H9 (cell line): ENCODE data around the gene MT1F. TPM values are rescaled to one million over a fixed set of nuclear protein-coding genes. Genes with fewer than 3 reads are reported as not detected.

Experiments
- DNase-seq: peaks from one replicate; pipeline ENCODE4 v3.0.0-alpha.2; 2017
- H2AFZ ChIP-seq: one replicate; pipeline ENCODE4 v1.6.1; 2013; ENCODE audit warnings: mild to moderate bottlenecking, low read length, control low read depth, moderate library complexity
- H2AK5ac ChIP-seq: 2 replicates; pipeline ENCODE4 v1.6.1; 2013; ENCODE audit warnings: low read length, control low read depth, mixed read lengths; ENCODE audit not compliant: insufficient read length
- H2BK120ac ChIP-seq: one replicate; pipeline ENCODE4 v1.6.1; 2013; ENCODE audit warnings: low read depth, mild to moderate bottlenecking, low read length, control low read depth, inconsistent platforms; ENCODE audit not compliant: poor library complexity, severe bottlenecking
- H2BK12ac ChIP-seq: 2 replicates; pipeline ENCODE4 v1.6.1; 2013; ENCODE audit warnings: low read length, control low read depth, mixed read lengths, low read depth; ENCODE audit not compliant: insufficient read length
- H2BK15ac ChIP-seq: 2 replicates; pipeline ENCODE4 v1.6.1; 2013; ENCODE audit warnings: low read depth, low read length, control low read depth
- H2BK20ac ChIP-seq: one replicate; pipeline ENCODE4 v1.6.1; 2013; ENCODE audit warnings: low read depth, mild to moderate bottlenecking, low read length, control low read depth, inconsistent platforms; ENCODE audit not compliant: poor library complexity, severe bottlenecking
- H2BK5ac ChIP-seq: 2 replicates; pipeline ENCODE4 v1.6.1; 2013; ENCODE audit warnings: low read length, control low read depth, mixed read lengths; ENCODE audit not compliant: insufficient read length
- H3K14ac ChIP-seq: 2 replicates; pipeline ENCODE4 v1.6.1; 2013; ENCODE audit warnings: low read length, control low read depth; ENCODE audit not compliant: insufficient read depth
- H3K18ac ChIP-seq: 2 replicates; pipeline ENCODE4 v1.6.1; 2013; ENCODE audit warnings: low read depth, mild to moderate bottlenecking, mixed read lengths, low read length, control low read depth; ENCODE audit not compliant: insufficient read length
- H3K23ac ChIP-seq: 2 replicates; pipeline ENCODE4 v1.6.1; 2013; ENCODE audit warnings: low read length, control low read depth, mixed read lengths, low read depth; ENCODE audit not compliant: insufficient read length
- H3K23me2 ChIP-seq: 2 replicates; pipeline ENCODE4 v1.6.1; 2013; ENCODE audit warnings: low read depth, mild to moderate bottlenecking, mixed read lengths, low read length, control low read depth; ENCODE audit not compliant: insufficient read length, poor library complexity, severe bottlenecking
- H3K27ac ChIP-seq: 2 replicates; pipeline ENCODE4 v1.5.1; 2013; ENCODE audit warnings: low read length, control low read depth, mixed read lengths, low read depth; ENCODE audit not compliant: insufficient read length
- H3K27me3 ChIP-seq: 2 replicates; pipeline ENCODE4 v1.6.1; 2013; ENCODE audit warnings: low read length, control low read depth, inconsistent platforms; ENCODE audit not compliant: insufficient read depth
- H3K4ac ChIP-seq: 2 replicates; pipeline ENCODE4 v1.6.1; 2013; ENCODE audit warnings: low read depth, mild to moderate bottlenecking, control low read depth, inconsistent platforms, low read length, moderate library complexity
- H3K4me1 ChIP-seq: 2 replicates; pipeline ENCODE4 v1.6.1; 2013; ENCODE audit warnings: low read length, control low read depth, inconsistent platforms; ENCODE audit not compliant: insufficient read depth
- H3K4me2 ChIP-seq: 2 replicates; pipeline ENCODE4 v1.6.1; 2013; ENCODE audit warnings: low read length, control low read depth, mixed read lengths; ENCODE audit not compliant: insufficient read length, insufficient read depth
- H3K56ac ChIP-seq: 2 replicates; pipeline ENCODE4 v1.6.1; 2013; ENCODE audit warnings: low read depth, mild to moderate bottlenecking, mixed read lengths, low read length, control low read depth; ENCODE audit not compliant: insufficient read length
- H3K79me1 ChIP-seq: 2 replicates; pipeline ENCODE4 v1.6.1; 2013; ENCODE audit warnings: low read depth, mild to moderate bottlenecking, moderate library complexity, low read length, control low read depth, inconsistent platforms; ENCODE audit not compliant: insufficient read depth, poor library complexity, severe bottlenecking
- H3K79me2 ChIP-seq: 2 replicates; pipeline ENCODE4 v1.6.1; 2013; ENCODE audit warnings: low read length, control low read depth, inconsistent platforms; ENCODE audit not compliant: insufficient read depth
- H3K9ac ChIP-seq: 2 replicates; pipeline ENCODE4 v1.6.1; 2013; ENCODE audit warnings: low read length, control low read depth, mixed read lengths; ENCODE audit not compliant: insufficient read length; ENCODE audit errors: extremely low read depth
- H3K9me3 ChIP-seq: one replicate; pipeline ENCODE4 v1.6.1; 2013; ENCODE audit warnings: low read depth, low read length, inconsistent platforms; ENCODE audit not compliant: control insufficient read depth
- H3T11ph ChIP-seq: one replicate; pipeline ENCODE4 v1.6.1; 2013; ENCODE audit warnings: mild to moderate bottlenecking, low read length, control low read depth, inconsistent platforms
- H4K20me1 ChIP-seq: one replicate; pipeline ENCODE4 v1.6.1; 2013; ENCODE audit not compliant: control insufficient read depth, insufficient read length, insufficient read depth
- H4K5ac ChIP-seq: 2 replicates; pipeline ENCODE4 v1.6.1; 2013; ENCODE audit warnings: low read depth, mild to moderate bottlenecking, mixed read lengths, low read length, control low read depth; ENCODE audit not compliant: insufficient read length
- H4K8ac ChIP-seq: replicated peaks from 2 replicates; pipeline ENCODE4 v1.6.1; 2013; ENCODE audit warnings: low read length, control low read depth, mixed read lengths, low read depth; ENCODE audit not compliant: insufficient read length
- H4K91ac ChIP-seq: 2 replicates; pipeline ENCODE4 v1.6.1; 2013; ENCODE audit warnings: low read depth, mild to moderate bottlenecking, moderate library complexity, mixed read lengths, low read length, control low read depth; ENCODE audit not compliant: insufficient read length
- H3K27ac Mint-ChIP-seq, 3 experiments: 2 replicates in 2 of 3; 3 replicates in 1 of 3; pipeline ENCODE4 v1.8.0; 2020 to 2021; ENCODE audit warnings: mixed read lengths in 3 of 3, mild to moderate bottlenecking in 1 of 3, moderate library complexity in 1 of 3
- H3K27me3 Mint-ChIP-seq: 2 replicates; pipeline ENCODE4 v1.8.0; 2021; ENCODE audit warnings: low read depth, mild to moderate bottlenecking, moderate library complexity, mixed read lengths
- H3K36me3 Mint-ChIP-seq, 3 experiments: 2 replicates in 2 of 3; 3 replicates in 1 of 3; pipeline ENCODE4 v1.8.0; 2020 to 2021; ENCODE audit warnings: low read depth in 3 of 3, mixed read lengths in 3 of 3; ENCODE audit not compliant: insufficient read depth in 1 of 3
- H3K4me1 Mint-ChIP-seq, 2 experiments: 2 replicates each; pipeline ENCODE4 v1.8.0; 2020; ENCODE audit warnings: mixed read lengths in 2 of 2
- H3K4me3 Mint-ChIP-seq, 2 experiments: 2 replicates in 1 of 2; 3 replicates in 1 of 2; pipeline ENCODE4 v1.8.0; 2020 to 2021; ENCODE audit warnings: mild to moderate bottlenecking in 2 of 2, mixed read lengths in 2 of 2, moderate library complexity in 1 of 2
- H3K9me3 Mint-ChIP-seq, 2 experiments: 2 replicates in 1 of 2; 3 replicates in 1 of 2; pipeline ENCODE4 v1.8.0; 2020; ENCODE audit warnings: mild to moderate bottlenecking in 2 of 2, mixed read lengths in 2 of 2, moderate library complexity in 1 of 2
- WGBS: extraction: QIAGEN DNeasy Blood & Tissue Kit; methylation state at CpG from one replicate; pipeline ENCODE4 v1.1.7; 2013; ENCODE audit warnings: missing lambda C conversion rate, low lambda C conversion rate, mixed read lengths; ENCODE audit not compliant: insufficient read length; ENCODE audit errors: extremely low coverage; 5-methylcytosine and 5-hydroxymethylcytosine counted together
- total RNA-seq: library from RNA; stranded (reverse); gene quantifications from 2 replicates; pipeline ENCODE4 v1.2.1, GENCODE V29; 2021
- TF ChIP-seq, protein P1 (sequence below): fragments of 200-600 bp; sonication (generic); conservative IDR thresholded peaks from 3 replicates; pipeline ENCODE4 v1.8.0; 2021; ENCODE audit warnings: antibody characterized with exemption, mild to moderate bottlenecking

The MT1F gene
- total RNA-seq, 1 experiment from 2014 or later, result 26.1 TPM

GRCh38 chr16:56672761-56673536 is 15.2 kb downstream of the MT1F start:
- no CpG with 5 or more reads among the region's 11 CpGs for whole genome bisulfite sequencing
- no peak overlapping the region for H2BK5ac ChIP-seq

More at GRCh38 chr16:56672761-56673536, 15.2 kb downstream of the MT1F start:
- Mint-ChIP-seq H3K4me1 (peaks cover 28 to 53% of the 10 kb centered on the region in 2 experiments), H3K27ac (no peak overlapping the region), H3K4me3 (no peak overlapping the region), H3K27me3 (peaks cover 72% of the 10 kb centered on the region), H3K9me3 (no peaks in the 10 kb centered on the region; a peak in 1 of 5 replicates), H3K36me3 (no peaks in the 10 kb centered on the region)
- Histone ChIP-seq H3K4ac (no peak overlapping the region), H3K9ac (no peak overlapping the region), H4K91ac (no peak overlapping the region), H3K4me2 (no peak overlapping the region), H3K27me3 (peaks cover 31% of the 10 kb centered on the region), H3K23me2 (peaks cover 15% of the 10 kb centered on the region), H3T11ph (no peak overlapping the region), H3K79me2 (no peaks in the 10 kb centered on the region), H2BK20ac (no peak overlapping the region), H3K27ac (no peak overlapping the region), H2AK5ac (no peak overlapping the region), H3K56ac (no peak overlapping the region), H3K14ac (no peak overlapping the region), H3K23ac (no peak overlapping the region), H2AFZ (no peak overlapping the region), H3K79me1 (no peaks in the 10 kb centered on the region), H3K18ac (no peak overlapping the region), H4K20me1 (no peaks in the 10 kb centered on the region), H4K5ac (no peak overlapping the region), H2BK120ac (no peak overlapping the region), H4K8ac (no peak overlapping the region), H2BK12ac (no peak overlapping the region), H2BK15ac (no peak overlapping the region), H3K4me1 (peaks cover 7% of the 10 kb centered on the region; the same call in 1 of the 2 replicates), H3K9me3 (no peaks in the 10 kb centered on the region)
- DNase-seq, result no peak
- TF ChIP-seq, protein P1, sequence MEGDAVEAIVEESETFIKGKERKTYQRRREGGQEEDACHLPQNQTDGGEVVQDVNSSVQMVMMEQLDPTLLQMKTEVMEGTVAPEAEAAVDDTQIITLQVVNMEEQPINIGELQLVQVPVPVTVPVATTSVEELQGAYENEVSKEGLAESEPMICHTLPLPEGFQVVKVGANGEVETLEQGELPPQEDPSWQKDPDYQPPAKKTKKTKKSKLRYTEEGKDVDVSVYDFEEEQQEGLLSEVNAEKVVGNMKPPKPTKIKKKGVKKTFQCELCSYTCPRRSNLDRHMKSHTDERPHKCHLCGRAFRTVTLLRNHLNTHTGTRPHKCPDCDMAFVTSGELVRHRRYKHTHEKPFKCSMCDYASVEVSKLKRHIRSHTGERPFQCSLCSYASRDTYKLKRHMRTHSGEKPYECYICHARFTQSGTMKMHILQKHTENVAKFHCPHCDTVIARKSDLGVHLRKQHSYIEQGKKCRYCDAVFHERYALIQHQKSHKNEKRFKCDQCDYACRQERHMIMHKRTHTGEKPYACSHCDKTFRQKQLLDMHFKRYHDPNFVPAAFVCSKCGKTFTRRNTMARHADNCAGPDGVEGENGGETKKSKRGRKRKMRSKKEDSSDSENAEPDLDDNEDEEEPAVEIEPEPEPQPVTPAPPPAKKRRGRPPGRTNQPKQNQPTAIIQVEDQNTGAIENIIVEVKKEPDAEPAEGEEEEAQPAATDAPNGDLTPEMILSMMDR, result no peak
